HCT116 (cell line): ENCODE data around the gene LRBA. TPM values are rescaled to one million over a fixed set of nuclear protein-coding genes. Genes with fewer than 3 reads are reported as not detected.

ENCODE experiments used
- ATAC-seq: fragments of 200-7000 bp; cut with Tn5 transposase; 2 replicates; pipeline ENCODE4 v1.9.1; 2020; ENCODE audit warnings: mild to moderate bottlenecking, moderate library complexity
- BruUV-seq: library from RNA; stranded (reverse); fragments of 400-500 nt; replicated peaks from 2 replicates; lab custom pipeline; 2021; lab: Mats Ljungman, UMichigan
- CTCF ChIA-PET: fragments of 300-600 bp; sonication (Branson Sonifier 250); formaldehyde crosslinking; loops from one replicate; lab custom pipeline; 2021; ENCODE audit warnings: antibody characterized with exemption; lab: Charles Lee
- POLR2A ChIA-PET: fragments of 300-600, 350-600 bp; sonication (Branson Sonifier 250); formaldehyde crosslinking; loops from one replicate; lab custom pipeline; 2021; ENCODE audit warnings: antibody characterized with exemption; lab: Charles Lee
- RAD21 ChIA-PET, 2 experiments: fragments of 300-600 bp; sonication (Branson Sonifier 250); formaldehyde crosslinking; loops; one replicate each; lab custom pipeline; 2023; ENCODE audit warnings: low total read pairs in 2 of 2; ENCODE audit not compliant: uncharacterized antibody in 2 of 2, unreplicated experiment in 2 of 2, low non-redundant PET in 1 of 2; lab: Charles Lee
- DNase-seq: peaks from one replicate; pipeline ENCODE4 v3.0.0-alpha.2; 2010; ENCODE audit warnings: low read depth, low spot score
- H2AFZ ChIP-seq: fragments of 200-600 bp; shearing (Covaris generic), sonication (generic); 2 replicates; pipeline ENCODE4 v1.6.1; 2017; ENCODE audit warnings: low read depth, mixed run types, mixed read lengths, antibody characterized with exemption, low read length; ENCODE audit not compliant: poor library complexity, severe bottlenecking
- H3K27ac ChIP-seq: 2 replicates; pipeline ENCODE4 v1.5.1; 2012; ENCODE audit warnings: low read depth, low read length
- H3K27me3 ChIP-seq: fragments of 200-600 bp; sonication (generic); 2 replicates; pipeline ENCODE4 v1.6.1; 2016; ENCODE audit warnings: mixed run types, low read length, mixed read lengths; ENCODE audit not compliant: insufficient read depth
- H3K36me3 ChIP-seq, 2 experiments: fragments of 200-500 bp in 1 of 2; fragments of 200-600 bp in 1 of 2; sonication (Bioruptor generic) in 1 of 2; sonication (generic) in 1 of 2; 2 replicates each; pipeline versions ENCODE4 v1.5.1 to v1.6.1; 2014 to 2016; ENCODE audit warnings: low read length in 2 of 2, inconsistent platforms in 1 of 2, mixed read lengths in 1 of 2, mixed run types in 1 of 2; ENCODE audit not compliant: insufficient read depth in 2 of 2, control insufficient read depth in 1 of 2
- H3K4me1 ChIP-seq, 2 experiments: fragments of 200-600 bp in 1 of 2; sonication (generic) in 1 of 2; 2 replicates each; pipeline versions ENCODE4 v1.5.1 to v1.6.1; 2012 to 2017; ENCODE audit warnings: low read length in 2 of 2, inconsistent platforms in 1 of 2, mild to moderate bottlenecking in 1 of 2, mixed read lengths in 1 of 2, mixed run types in 1 of 2, moderate library complexity in 1 of 2; ENCODE audit not compliant: insufficient read depth in 2 of 2, control insufficient read depth in 1 of 2
- H3K4me2 ChIP-seq: fragments of 200-600 bp; sonication (generic); 2 replicates; pipeline ENCODE4 v1.6.1; 2017; ENCODE audit warnings: mixed run types, low read length, mixed read lengths
- H3K4me3 ChIP-seq, 2 experiments: fragments of 200-600 bp in 1 of 2; sonication (generic) in 1 of 2; replicated peaks in 1 of 2; 2 replicates each; pipeline ENCODE4 v1.5.1; 2011 to 2016; ENCODE audit warnings: low read length in 2 of 2, control low read depth in 1 of 2, low read depth in 1 of 2, mild to moderate bottlenecking in 1 of 2, mixed read lengths in 1 of 2, mixed run types in 1 of 2
- H3K79me2 ChIP-seq: fragments of 200-600 bp; sonication (generic); 2 replicates; pipeline ENCODE4 v1.6.1; 2017; ENCODE audit warnings: mild to moderate bottlenecking, mixed run types, low read length, moderate library complexity, mixed read lengths; ENCODE audit not compliant: insufficient read depth
- H3K9ac ChIP-seq: fragments of 200-600 bp; sonication (generic); 2 replicates; pipeline ENCODE4 v1.6.1; 2016; ENCODE audit warnings: low read length, mixed read lengths
- H3K9me2 ChIP-seq: fragments of 200-600 bp; sonication (generic), shearing (Covaris generic); 2 replicates; pipeline ENCODE4 v1.6.1; 2017; ENCODE audit warnings: mixed run types, mild to moderate bottlenecking, moderate library complexity; ENCODE audit not compliant: insufficient read depth
- H3K9me3 ChIP-seq, 2 experiments: fragments of 200-500 bp in 1 of 2; fragments of 200-600 bp in 1 of 2; sonication (Bioruptor generic) in 1 of 2; sonication (generic) in 1 of 2; 2 replicates each; pipeline ENCODE4 v1.6.1; 2014 to 2017; ENCODE audit warnings: low read length in 2 of 2, mixed read lengths in 2 of 2, inconsistent platforms in 1 of 2, low read depth in 1 of 2, mild to moderate bottlenecking in 1 of 2, mixed run types in 1 of 2, moderate library complexity in 1 of 2; ENCODE audit not compliant: control insufficient read depth in 1 of 2, insufficient read depth in 1 of 2
- H4K20me1 ChIP-seq: fragments of 200-600 bp; sonication (generic), shearing (Covaris generic); 2 replicates; pipeline ENCODE4 v1.6.1; 2017; ENCODE audit warnings: mixed run types, mild to moderate bottlenecking, moderate library complexity; ENCODE audit not compliant: insufficient read depth
- ATF3 ChIP-seq: IDR thresholded peaks from 2 replicates; pipeline ENCODE4 v1.6.1; 2012
- CBX3 ChIP-seq: IDR thresholded peaks from 2 replicates; pipeline ENCODE4 v1.6.1; 2012; ENCODE audit warnings: low read depth
- CEBPB ChIP-seq: IDR thresholded peaks from 2 replicates; pipeline ENCODE4 v1.6.1; 2012; ENCODE audit warnings: low read depth
- EGR1 ChIP-seq: IDR thresholded peaks from 2 replicates; pipeline ENCODE4 v1.6.1; 2012; ENCODE audit warnings: low read depth
- ELF1 ChIP-seq: IDR thresholded peaks from 2 replicates; pipeline ENCODE4 v1.6.1; 2012; ENCODE audit warnings: low read depth, borderline replicate concordance
- EZH2 ChIP-seq: fragments of 200-600 bp; sonication (generic); IDR thresholded peaks from 2 replicates; pipeline ENCODE4 v1.6.1; 2017; ENCODE audit warnings: antibody characterized with exemption, mixed run types
- FOSL1 ChIP-seq: IDR thresholded peaks from 2 replicates; pipeline ENCODE4 v1.6.1; 2012; ENCODE audit warnings: low read depth
- JUND ChIP-seq: IDR thresholded peaks from 2 replicates; pipeline ENCODE4 v1.6.1; 2012
- MAX ChIP-seq: IDR thresholded peaks from 2 replicates; pipeline ENCODE4 v1.6.1; 2012
- POLR2A ChIP-seq: IDR thresholded peaks from 2 replicates; pipeline ENCODE4 v1.7.0; 2011; ENCODE audit warnings: borderline replicate concordance; ENCODE audit not compliant: insufficient read depth, insufficient read length; ENCODE audit errors: extremely low read depth
- POLR2AphosphoS5 ChIP-seq: IDR thresholded peaks from 2 replicates; pipeline ENCODE4 v1.6.1; 2011; ENCODE audit warnings: mild to moderate bottlenecking, low read depth, low read length, moderate library complexity
- SIN3A ChIP-seq: IDR thresholded peaks from 2 replicates; pipeline ENCODE4 v1.6.1; 2012; ENCODE audit warnings: low read depth
- SP1 ChIP-seq: IDR thresholded peaks from 2 replicates; pipeline ENCODE4 v1.6.1; 2012; ENCODE audit warnings: low read depth
- SRF ChIP-seq: IDR thresholded peaks from 2 replicates; pipeline ENCODE4 v1.6.1; 2012; ENCODE audit warnings: low read depth
- TCF7L2 ChIP-seq: IDR thresholded peaks from 2 replicates; pipeline ENCODE4 v1.7.0; 2011; ENCODE audit warnings: borderline replicate concordance, inconsistent platforms; ENCODE audit not compliant: insufficient read depth, insufficient read length; ENCODE audit errors: extremely low read depth
- YY1 ChIP-seq: IDR thresholded peaks from 2 replicates; pipeline ENCODE4 v1.6.1; 2011; ENCODE audit warnings: low read length, low read depth, moderate library complexity, mild to moderate bottlenecking; ENCODE audit not compliant: insufficient replicate concordance; ENCODE audit errors: extremely low read depth
- ZFX ChIP-seq: fragments of 450-650 bp; IDR thresholded peaks from 2 replicates; pipeline ENCODE4 v1.6.1; 2017
- ZNF274 ChIP-seq: fragments of 200-500 bp; sonication (Bioruptor generic); IDR thresholded peaks from 2 replicates; pipeline ENCODE4 v1.6.1; 2014; ENCODE audit warnings: mild to moderate bottlenecking, low read depth, low read length, inconsistent platforms
- intact Hi-C: fragments of 100-400 bp; cut with micrococcal nuclease; formaldehyde crosslinking; loops from 2 replicates; pipeline ENCODE4 v1.10.0; 2022
- total RNA-seq: library from RNA; stranded (reverse); gene quantifications from one replicate; pipeline ENCODE4 v1.2.1, GENCODE V29; 2021; ENCODE audit not compliant: unreplicated experiment
- TF ChIP-seq, protein P1 (sequence below): IDR thresholded peaks from 2 replicates; pipeline ENCODE4 v1.6.1; 2011; ENCODE audit warnings: mild to moderate bottlenecking, low read length, moderate library complexity; ENCODE audit not compliant: insufficient replicate concordance; ENCODE audit errors: extremely low read depth
- TF ChIP-seq, protein P2 (sequence below), 3 experiments: fragments of 200-600 bp in 1 of 3; sonication (generic) in 1 of 3; IDR thresholded peaks in 2 of 3; conservative IDR thresholded peaks in 1 of 3; 2 replicates each; pipeline ENCODE4 v1.5.1; 2012 to 2017; ENCODE audit warnings: low read depth in 2 of 3, low read length in 2 of 3, antibody characterized with exemption in 1 of 3, borderline replicate concordance in 1 of 3, control low read depth in 1 of 3, mild to moderate bottlenecking in 1 of 3, mixed read lengths in 1 of 3, mixed run types in 1 of 3, moderate library complexity in 1 of 3; ENCODE audit not compliant: insufficient read depth in 1 of 3

Gene LRBA
- total RNA-seq, 1 experiment from 2014 or later, result 79.8 TPM

DNA sequence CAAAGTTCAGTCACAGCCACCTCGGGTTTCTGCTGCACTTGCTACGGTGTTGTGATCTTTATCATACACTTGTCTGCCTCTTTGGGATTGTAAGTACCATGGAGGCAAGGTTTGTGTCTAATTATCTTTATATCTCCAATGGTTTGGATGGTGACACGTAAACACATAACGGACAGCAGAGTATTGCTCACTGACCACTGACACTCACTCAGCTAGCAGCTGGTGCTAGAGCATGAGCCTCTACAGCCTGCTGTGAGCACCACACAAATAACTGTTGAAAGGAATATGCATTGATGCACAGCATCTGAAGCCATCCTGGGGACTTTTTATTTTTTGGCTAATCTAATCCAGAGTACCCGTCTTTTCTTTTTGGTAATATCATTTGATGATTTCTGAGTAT is 780.8 kb downstream of the LRBA start (continued):
- no peak for TF ChIP-seq TCF7L2
- TF ChIP-seq MAX, result no peak
- TF ChIP-seq FOSL1, result no peak

GRCh38 chr4:150232029-150232428 is 783.1 kb downstream of the LRBA start:
- Histone ChIP-seq H3K9ac (no peak overlapping the region), H3K4me3 (no peak overlapping the region), H3K27me3 (no peaks in the 10 kb centered on the region), H3K4me1 (peaks cover 0 to 5% of the 10 kb centered on the region in 2 experiments; a peak in 3 of 4 replicates), H3K27ac (no peak overlapping the region), H3K4me2 (no peak overlapping the region), H3K79me2 (no peaks in the 10 kb centered on the region), H3K36me3 (no peaks in the 10 kb centered on the region), H2AFZ (no peak overlapping the region), H3K9me3 (no peaks in the 10 kb centered on the region), H3K9me2 (no peaks in the 10 kb centered on the region), H4K20me1 (no peaks in the 10 kb centered on the region)
- DNase-seq (no peak), ATAC-seq (no peak)
- RAD21 ChIA-PET, result no interaction called here
- TF ChIP-seq ELF1, result no peak
- no peak for TF ChIP-seq SRF
- no peak for TF ChIP-seq EGR1
- no peak for TF ChIP-seq ZNF274
- TF ChIP-seq SIN3A, result no peak
- no peak for TF ChIP-seq JUND
- TF ChIP-seq ATF3, result no peak
- no peak for TF ChIP-seq ZFX
- TF ChIP-seq POLR2AphosphoS5, result no peak
- no peak for TF ChIP-seq FOSL1
- TF ChIP-seq, protein P1, sequence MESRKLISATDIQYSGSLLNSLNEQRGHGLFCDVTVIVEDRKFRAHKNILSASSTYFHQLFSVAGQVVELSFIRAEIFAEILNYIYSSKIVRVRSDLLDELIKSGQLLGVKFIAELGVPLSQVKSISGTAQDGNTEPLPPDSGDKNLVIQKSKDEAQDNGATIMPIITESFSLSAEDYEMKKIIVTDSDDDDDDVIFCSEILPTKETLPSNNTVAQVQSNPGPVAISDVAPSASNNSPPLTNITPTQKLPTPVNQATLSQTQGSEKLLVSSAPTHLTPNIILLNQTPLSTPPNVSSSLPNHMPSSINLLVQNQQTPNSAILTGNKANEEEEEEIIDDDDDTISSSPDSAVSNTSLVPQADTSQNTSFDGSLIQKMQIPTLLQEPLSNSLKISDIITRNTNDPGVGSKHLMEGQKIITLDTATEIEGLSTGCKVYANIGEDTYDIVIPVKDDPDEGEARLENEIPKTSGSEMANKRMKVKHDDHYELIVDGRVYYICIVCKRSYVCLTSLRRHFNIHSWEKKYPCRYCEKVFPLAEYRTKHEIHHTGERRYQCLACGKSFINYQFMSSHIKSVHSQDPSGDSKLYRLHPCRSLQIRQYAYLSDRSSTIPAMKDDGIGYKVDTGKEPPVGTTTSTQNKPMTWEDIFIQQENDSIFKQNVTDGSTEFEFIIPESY, result no peak
- TF ChIP-seq SP1, result no peak
- TF ChIP-seq TCF7L2, result no peak
- TF ChIP-seq, protein P2, sequence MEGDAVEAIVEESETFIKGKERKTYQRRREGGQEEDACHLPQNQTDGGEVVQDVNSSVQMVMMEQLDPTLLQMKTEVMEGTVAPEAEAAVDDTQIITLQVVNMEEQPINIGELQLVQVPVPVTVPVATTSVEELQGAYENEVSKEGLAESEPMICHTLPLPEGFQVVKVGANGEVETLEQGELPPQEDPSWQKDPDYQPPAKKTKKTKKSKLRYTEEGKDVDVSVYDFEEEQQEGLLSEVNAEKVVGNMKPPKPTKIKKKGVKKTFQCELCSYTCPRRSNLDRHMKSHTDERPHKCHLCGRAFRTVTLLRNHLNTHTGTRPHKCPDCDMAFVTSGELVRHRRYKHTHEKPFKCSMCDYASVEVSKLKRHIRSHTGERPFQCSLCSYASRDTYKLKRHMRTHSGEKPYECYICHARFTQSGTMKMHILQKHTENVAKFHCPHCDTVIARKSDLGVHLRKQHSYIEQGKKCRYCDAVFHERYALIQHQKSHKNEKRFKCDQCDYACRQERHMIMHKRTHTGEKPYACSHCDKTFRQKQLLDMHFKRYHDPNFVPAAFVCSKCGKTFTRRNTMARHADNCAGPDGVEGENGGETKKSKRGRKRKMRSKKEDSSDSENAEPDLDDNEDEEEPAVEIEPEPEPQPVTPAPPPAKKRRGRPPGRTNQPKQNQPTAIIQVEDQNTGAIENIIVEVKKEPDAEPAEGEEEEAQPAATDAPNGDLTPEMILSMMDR (IDR thresholded peaks at IDR 0.05 in 2 of 3, conservative IDR thresholded peaks at IDR 0.05 in 1 of 3; ENCODE audit: borderline replicate concordance in 1 of 3, insufficient read depth in 1 of 3, low read depth in 2 of 3, low read length in 2 of 3), result no peak
- no peak for TF ChIP-seq CBX3
- no peak for TF ChIP-seq CEBPB
- TF ChIP-seq POLR2A, result no peak
- TF ChIP-seq EZH2, result no peak
- no peak for TF ChIP-seq YY1
- CTCF ChIA-PET, result no interaction called here
- intact Hi-C loops, result no loop called here
- no TSS peak for BruUV-seq
- POLR2A ChIA-PET, result no interaction called here
